Nephron progenitor cell (in vitro differentiated cells): ENCODE measurements around the gene GRIK5.
A peak's percentile ranks its signal among the peaks of the same experiment; 100 is the strongest.

Experiments used
- DNase-seq: peaks from one replicate; pipeline ENCODE4 v3.0.0; 2021
- H3K27ac Mint-ChIP-seq: 2 replicates; pipeline ENCODE4 v1.8.0; 2021; ENCODE audit warnings: mild to moderate bottlenecking, moderate library complexity, mixed read lengths
- H3K27me3 Mint-ChIP-seq: 2 replicates; pipeline ENCODE4 v1.8.0; 2021; ENCODE audit warnings: mild to moderate bottlenecking, low read depth, mixed read lengths; ENCODE audit not compliant: poor library complexity
- H3K36me3 Mint-ChIP-seq: 2 replicates; pipeline ENCODE4 v1.8.0; 2021; ENCODE audit warnings: low read depth, mixed read lengths
- H3K4me1 Mint-ChIP-seq: 2 replicates; pipeline ENCODE4 v1.8.0; 2021; ENCODE audit warnings: mixed read lengths
- H3K4me3 Mint-ChIP-seq: 2 replicates; pipeline ENCODE4 v1.8.0; 2021; ENCODE audit warnings: mild to moderate bottlenecking, moderate library complexity, mixed read lengths
- H3K9me3 Mint-ChIP-seq: 2 replicates; pipeline ENCODE4 v1.8.0; 2021; ENCODE audit warnings: mild to moderate bottlenecking, moderate library complexity, mixed read lengths
- TF ChIP-seq, protein P1 (sequence below): fragments of 200-600 bp; sonication (generic); IDR thresholded peaks from 2 replicates; pipeline ENCODE4 v1.5.0; 2021; ENCODE audit warnings: antibody characterized with exemption

Gene GRIK5

DNA sequence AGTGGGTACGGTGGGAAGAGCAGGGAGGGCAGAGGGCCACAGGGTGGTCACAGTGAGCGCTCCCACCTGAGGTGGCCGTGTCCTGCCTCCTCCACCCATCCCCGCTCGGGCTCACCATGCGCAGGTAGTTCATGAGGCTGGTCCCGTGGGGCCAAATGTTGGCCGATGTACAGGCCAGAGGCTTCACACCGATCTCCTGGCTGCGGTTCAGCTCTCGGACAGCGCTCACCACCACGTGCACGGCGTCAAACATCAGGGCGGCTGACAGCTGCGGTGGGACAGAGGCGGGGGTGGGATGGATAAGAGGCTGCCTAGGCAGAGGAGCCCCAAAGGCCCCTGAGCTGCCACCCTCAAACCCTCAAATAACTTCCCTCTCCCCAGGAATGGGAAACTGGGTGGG lies 15.8 kb downstream of the GRIK5 start:
- DNase-seq: no peak
- peaks cover 13% of the 10 kb centered on the region for H3K36me3 Mint-ChIP-seq
- no peak overlapping the region for H3K27ac Mint-ChIP-seq
- peaks cover 35% of the 10 kb centered on the region for H3K4me1 Mint-ChIP-seq
- H3K27me3 Mint-ChIP-seq: no peaks in the 10 kb centered on the region
- H3K4me3 Mint-ChIP-seq: no peak overlapping the region
- TF ChIP-seq, protein P1, sequence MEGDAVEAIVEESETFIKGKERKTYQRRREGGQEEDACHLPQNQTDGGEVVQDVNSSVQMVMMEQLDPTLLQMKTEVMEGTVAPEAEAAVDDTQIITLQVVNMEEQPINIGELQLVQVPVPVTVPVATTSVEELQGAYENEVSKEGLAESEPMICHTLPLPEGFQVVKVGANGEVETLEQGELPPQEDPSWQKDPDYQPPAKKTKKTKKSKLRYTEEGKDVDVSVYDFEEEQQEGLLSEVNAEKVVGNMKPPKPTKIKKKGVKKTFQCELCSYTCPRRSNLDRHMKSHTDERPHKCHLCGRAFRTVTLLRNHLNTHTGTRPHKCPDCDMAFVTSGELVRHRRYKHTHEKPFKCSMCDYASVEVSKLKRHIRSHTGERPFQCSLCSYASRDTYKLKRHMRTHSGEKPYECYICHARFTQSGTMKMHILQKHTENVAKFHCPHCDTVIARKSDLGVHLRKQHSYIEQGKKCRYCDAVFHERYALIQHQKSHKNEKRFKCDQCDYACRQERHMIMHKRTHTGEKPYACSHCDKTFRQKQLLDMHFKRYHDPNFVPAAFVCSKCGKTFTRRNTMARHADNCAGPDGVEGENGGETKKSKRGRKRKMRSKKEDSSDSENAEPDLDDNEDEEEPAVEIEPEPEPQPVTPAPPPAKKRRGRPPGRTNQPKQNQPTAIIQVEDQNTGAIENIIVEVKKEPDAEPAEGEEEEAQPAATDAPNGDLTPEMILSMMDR: no peak
- H3K9me3 Mint-ChIP-seq: no peaks in the 10 kb centered on the region

DNA sequence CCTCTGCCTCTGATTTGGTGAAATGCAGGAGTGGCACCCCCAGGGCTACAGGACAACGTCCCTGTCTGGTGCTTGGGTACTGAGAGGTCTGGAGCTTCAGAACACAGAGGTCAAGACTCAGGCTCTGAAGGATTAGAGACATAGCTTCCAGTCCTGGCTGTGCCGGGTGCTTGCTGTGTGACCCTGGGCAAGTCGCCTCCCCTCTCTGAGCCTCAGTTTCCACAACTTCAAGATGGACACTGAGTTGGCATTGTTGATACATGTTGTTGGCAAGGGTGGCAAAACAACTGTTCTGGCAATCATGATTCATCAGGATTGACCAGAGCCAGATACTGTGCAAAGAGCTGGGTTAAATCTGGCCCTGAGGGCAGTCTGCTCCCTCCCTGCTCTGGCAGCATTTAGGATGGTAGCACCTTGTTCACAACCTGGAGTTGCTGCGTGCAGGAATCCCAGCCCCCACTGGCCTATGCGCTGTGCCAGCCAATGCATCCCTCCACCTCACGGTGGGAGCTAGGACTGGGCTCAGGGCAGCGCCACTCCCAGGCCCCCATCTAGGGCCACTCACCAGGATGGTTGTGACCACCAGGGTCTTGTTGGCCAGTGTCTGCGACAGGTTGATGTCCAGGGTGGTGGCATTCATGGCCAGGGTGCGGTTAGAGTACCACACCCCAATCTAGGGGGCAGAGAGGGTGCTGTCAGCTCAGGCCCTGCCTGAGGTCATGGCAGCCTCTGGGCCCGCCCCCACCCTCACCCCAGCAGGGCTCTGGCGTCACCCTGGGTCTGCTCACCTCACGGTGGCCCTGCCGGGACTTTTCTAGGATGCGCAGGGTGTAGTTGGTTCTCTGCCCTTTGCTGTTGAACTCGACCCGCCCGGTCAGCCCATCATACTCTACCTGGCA lies 16.7 kb downstream of the GRIK5 start:
- DNase-seq: no peak
- H3K27me3 Mint-ChIP-seq: no peaks in the 10 kb centered on the region
- TF ChIP-seq, protein P1: no peak
- H3K27ac Mint-ChIP-seq: no peak overlapping the region
- H3K9me3 Mint-ChIP-seq: no peaks in the 10 kb centered on the region
- peaks cover 8% of the 10 kb centered on the region for H3K36me3 Mint-ChIP-seq
- peaks cover 32% of the 10 kb centered on the region for H3K4me1 Mint-ChIP-seq
- H3K4me3 Mint-ChIP-seq: no peak overlapping the region

DNA sequence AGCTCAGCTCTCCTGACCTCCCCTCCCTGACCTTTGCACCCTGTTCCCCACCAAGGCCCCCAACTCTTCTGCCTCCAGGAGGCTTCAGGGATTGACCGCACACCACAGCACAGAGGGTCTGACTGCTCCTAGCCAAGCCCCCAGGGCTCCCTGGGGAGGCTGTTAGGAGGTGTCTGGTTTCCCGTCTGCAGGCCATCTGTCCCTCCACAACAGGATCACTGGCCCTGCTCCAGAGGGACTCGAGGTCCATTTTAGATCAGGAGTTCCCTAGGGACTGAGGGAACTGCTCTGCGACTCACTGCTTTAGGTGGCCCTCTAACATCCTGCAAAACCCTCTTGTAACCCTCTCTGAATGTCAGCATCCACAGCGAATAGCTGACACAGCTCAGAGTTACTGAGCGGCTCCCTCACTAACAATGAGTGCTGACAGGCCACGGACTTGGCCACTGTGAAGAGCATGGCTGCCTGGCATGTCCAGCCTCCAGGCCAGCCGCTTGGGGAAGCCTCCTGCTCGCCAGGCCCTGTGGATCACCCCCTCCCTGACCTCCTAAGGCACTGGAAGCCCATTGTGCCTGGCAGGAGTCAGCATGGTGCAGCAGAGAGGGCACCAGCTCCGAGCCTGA lies 17.7 kb downstream of the GRIK5 start:
- H3K36me3 Mint-ChIP-seq: peaks cover 8% of the 10 kb centered on the region
- no peaks in the 10 kb centered on the region for H3K27me3 Mint-ChIP-seq
- H3K27ac Mint-ChIP-seq: peak overlapping the region; percentile 51
- no peak overlapping the region for H3K4me3 Mint-ChIP-seq
- no peaks in the 10 kb centered on the region for H3K9me3 Mint-ChIP-seq
- peak; percentile 35 for DNase-seq
- TF ChIP-seq, protein P1: no peak
- H3K4me1 Mint-ChIP-seq: peaks cover 32% of the 10 kb centered on the region

DNA sequence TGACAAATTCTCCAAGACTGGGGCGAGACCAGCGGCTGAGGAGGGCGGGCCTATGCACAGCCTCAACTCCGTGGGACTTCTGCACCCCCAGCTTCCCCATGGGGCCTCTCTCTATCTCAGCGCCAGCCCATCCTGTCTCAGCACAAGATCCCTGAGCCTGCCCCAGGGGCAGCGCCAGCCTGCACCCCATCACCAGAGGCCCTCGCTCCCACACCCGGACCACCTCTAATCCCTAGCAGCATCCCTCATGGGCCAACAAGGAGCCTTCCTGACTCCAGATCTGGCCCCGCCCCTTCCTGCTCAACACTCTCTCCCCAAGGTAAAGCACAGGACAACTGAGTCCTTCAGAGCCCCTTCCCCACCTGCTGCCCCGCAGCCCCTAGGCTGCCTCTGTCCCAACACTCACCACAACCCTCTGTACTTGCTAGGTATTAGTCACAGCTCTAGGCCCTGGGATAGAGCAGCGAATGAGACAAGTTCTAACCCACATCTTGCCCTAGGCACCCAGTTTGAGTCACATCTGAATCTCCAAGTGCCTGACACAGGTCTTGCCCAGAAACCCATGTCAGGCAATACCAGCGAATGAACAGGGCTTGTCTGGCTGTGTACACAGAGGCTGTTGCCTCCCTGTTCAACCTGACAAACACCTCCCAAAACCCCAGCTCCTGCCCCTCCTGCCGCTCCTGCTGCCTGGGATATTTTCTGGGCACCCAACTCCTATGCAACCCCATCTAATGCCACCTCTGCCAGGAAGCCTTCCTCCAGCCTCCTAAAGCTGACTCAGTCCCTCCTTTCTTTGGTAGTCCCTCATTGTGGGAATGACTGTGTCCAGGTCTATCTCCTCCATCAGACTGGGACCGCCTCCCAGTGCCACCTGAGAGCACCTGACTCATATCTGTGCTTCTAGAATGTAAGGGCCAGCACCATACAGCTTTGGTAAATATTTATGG lies 18.6 kb downstream of the GRIK5 start:
- TF ChIP-seq, protein P1: no peak
- H3K4me3 Mint-ChIP-seq: no peak overlapping the region
- no peak for DNase-seq
- no peaks in the 10 kb centered on the region for H3K9me3 Mint-ChIP-seq
- H3K4me1 Mint-ChIP-seq: peaks cover 32% of the 10 kb centered on the region
- H3K36me3 Mint-ChIP-seq: peaks cover 5% of the 10 kb centered on the region
- peak overlapping the region; percentile 47 for H3K27ac Mint-ChIP-seq
- H3K27me3 Mint-ChIP-seq: no peaks in the 10 kb centered on the region

DNA sequence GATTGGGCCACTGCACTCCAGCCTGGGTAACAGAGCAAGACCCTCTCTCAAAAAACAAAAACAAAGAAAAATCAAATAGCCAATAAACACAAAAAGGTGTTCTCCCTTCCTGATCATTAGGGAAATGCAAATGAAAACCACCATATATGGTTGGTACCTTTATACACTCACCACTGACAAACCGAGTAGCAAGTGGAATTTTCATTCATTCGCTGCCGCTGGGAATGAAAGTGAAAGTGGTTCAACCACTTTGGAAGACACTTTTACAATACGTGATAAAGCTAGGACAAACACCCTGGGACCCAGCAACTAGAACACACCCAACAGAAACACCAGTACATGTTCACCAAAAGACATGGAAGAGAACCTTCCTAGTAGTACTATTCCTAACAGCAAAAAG lies 21.0 kb downstream of the GRIK5 start:
- Mint-ChIP-seq H3K27ac (no peak overlapping the region), H3K4me1 (peaks cover 31% of the 10 kb centered on the region)

More for the DNA sequence above, 21.0 kb downstream of the GRIK5 start:
- H3K4me3 Mint-ChIP-seq: no peak overlapping the region
- no peaks in the 10 kb centered on the region for H3K36me3 Mint-ChIP-seq
- no peaks in the 10 kb centered on the region for H3K9me3 Mint-ChIP-seq
- H3K27me3 Mint-ChIP-seq: peaks cover 2% of the 10 kb centered on the region
- TF ChIP-seq, protein P1: no peak
- DNase-seq: no peak
